ENCODE measurements around the gene GPR37.

- no peak for TF ChIP-seq POLR2AphosphoS5 (IDR thresholded peaks at IDR 0.05)
- no peak for TF ChIP-seq POLR2A (IDR thresholded peaks at IDR 0.05)
- peak in 1 of 6 experiments; percentile 36 for TF ChIP-seq CTCF (IDR thresholded peaks at IDR 0.05)
Observed at GRCh38 chr7:124765401-124766352, at the start of gene GPR37.

Data from upper lobe of left lung (tissue), 4 donors.